Stimulated activated CD4-positive, alpha-beta T cell treated with anti-CD3 and anti-CD28 coated beads, Interleukin-15, amount 100 ng/mL, for 48 hours (primary cell): ENCODE data around the gene MBD2.
A peak's percentile ranks its signal among the peaks of the same experiment; 100 is the strongest.
"Not testable (repeated sequence)": the region's sequence is repeated elsewhere in the genome, so short reads cannot be mapped to it uniquely, and the experiment has no call there.

Experiments
- DNase-seq, 2 donors: peaks; one replicate each; pipeline ENCODE4 v3.0.0-alpha.2; 2020; ENCODE audit warnings: low read depth in 2 of 2

The MBD2 gene, protein sequence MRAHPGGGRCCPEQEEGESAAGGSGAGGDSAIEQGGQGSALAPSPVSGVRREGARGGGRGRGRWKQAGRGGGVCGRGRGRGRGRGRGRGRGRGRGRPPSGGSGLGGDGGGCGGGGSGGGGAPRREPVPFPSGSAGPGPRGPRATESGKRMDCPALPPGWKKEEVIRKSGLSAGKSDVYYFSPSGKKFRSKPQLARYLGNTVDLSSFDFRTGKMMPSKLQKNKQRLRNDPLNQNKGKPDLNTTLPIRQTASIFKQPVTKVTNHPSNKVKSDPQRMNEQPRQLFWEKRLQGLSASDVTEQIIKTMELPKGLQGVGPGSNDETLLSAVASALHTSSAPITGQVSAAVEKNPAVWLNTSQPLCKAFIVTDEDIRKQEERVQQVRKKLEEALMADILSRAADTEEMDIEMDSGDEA

DNA sequence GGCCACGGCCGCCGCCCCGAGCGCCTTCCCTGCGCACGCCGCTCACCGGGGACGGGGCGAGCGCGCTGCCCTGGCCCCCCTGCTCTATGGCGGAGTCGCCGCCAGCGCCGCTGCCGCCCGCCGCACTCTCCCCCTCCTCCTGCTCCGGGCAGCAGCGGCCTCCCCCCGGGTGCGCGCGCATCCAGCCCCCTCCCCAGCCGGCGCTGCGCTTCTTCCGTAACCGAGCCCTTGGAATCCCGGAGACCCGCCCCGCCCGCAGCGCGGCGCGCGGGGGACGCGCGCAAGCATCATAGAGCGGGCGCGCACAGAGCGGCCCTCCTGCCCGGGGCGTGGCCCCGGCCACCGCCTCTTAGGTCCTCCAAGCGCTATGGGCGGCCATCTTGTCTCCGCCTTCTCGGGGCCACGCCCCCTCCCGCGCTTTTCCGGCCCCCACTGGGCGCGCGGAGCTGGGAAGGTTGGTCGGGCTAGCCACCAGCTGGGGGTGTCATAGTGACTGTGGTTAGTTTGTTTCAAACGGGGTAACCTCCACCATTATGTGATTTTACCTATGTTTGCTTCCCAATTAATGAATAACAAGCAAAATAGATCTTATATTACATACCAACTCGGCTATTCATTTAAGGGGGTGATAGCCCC is at the start of gene MBD2:
Gene MBD2 (minus strand): TSS at position 291 of the 636 bp plus-strand sequence. CDS start 110 bp downstream, at position 181.
- DNase-seq: peak; percentile 88 to 94

DNA sequence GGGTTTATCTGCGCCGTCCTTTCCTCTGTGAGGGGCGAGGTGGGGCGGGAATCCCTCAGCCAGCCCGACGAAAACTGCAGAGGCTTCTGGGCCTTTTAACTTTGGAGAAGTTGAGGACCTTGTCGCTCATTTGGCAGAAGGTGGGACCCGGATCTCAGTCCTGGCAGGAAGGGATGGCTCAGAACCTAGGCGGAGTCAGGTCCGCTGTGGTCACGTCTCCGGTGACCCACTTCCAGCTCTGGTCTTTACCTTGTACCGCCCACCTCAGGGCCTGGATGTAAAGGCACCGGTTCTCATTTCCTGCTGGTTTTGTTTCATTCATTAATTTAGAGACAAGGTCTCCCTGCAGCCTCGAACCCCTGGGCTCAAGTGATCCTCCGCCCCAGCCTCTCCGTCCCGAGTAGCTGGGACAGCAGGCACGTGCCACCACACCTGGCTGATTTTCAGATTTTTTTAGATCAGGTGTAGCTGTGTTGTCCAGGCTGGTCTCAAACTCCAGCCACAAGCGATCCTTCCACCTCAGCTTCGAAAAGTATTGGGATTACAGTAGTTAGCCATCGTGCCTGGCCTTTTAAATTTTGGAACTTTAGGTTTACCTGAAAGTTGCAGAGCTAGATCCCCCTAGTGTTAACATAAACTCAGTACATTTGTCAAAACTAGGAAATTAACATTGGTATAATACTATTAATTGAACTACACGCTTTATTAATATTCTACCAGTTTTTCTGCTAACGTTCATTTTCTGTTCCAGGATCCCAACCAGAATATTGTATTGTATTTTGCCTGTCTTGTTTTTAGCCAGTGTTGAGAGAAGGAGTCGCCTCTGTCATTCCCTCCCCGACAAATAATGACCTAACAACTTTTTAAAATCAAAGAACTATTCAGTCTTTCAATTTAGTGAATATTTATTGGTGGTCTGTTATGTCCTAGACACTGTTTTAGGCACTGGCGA is 45.7 kb upstream of the MBD2 start:
- peak; percentile 47 to 49 for DNase-seq

DNA sequence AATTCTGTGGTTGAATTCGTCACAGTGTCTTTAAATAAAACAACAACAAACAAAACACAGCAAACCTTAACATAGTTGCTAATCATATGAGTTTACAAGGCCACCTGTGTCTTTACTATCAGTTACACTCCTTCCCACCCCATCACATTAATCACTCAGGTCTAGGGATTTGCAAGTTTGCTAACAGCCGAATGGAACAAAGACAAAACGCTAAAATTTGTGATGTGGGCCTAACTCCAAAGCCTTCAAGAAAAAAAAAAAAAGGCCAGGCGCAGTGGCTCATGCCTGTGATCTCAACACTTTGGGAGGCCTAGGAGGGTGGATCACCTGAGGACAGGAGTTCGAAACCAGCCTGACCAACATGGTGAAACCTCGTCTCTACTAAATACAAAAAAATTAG is 44.3 kb upstream of the MBD2 start:
- DNase-seq: no peak

DNA sequence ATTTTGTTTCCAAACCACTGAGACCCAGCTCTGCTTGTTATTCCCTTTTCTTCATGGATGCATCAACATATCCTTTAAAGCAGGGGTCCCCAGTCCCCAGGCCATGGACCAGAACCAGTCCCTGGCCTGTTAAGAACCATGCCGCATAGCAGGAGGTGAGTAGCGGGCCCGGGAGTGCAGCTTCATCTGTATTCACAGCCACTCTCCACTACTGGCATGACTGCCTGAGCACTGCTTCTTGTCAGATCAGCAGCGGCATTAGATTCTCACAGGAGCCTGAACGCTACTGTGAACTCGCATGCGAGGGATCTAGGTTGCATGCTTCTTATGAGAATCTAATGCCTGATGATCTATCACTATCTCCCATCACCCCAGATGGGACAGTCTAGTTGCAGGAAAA is 43.2 kb upstream of the MBD2 start:
- no peak for DNase-seq

DNA sequence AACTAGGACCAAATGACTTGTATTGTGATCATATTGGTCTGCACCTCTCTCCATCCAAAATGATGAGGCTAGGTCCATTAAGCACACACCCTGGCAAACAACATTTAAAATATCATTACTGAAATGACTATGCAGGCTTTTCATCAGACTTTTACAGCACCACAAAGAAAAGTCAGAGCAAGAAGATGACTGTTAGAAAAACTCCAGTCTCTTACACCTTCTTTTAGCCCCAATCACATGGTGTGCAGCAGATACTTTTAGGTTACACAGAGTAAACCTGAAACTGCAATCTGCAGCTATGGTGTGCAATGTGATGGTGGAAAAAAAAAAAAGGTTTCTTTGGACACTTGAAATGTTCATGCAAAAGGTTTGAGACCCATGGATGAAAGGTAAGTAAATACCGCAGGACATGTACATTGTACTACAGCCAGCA is 39.5 kb upstream of the MBD2 start:
- no peak for DNase-seq

DNA sequence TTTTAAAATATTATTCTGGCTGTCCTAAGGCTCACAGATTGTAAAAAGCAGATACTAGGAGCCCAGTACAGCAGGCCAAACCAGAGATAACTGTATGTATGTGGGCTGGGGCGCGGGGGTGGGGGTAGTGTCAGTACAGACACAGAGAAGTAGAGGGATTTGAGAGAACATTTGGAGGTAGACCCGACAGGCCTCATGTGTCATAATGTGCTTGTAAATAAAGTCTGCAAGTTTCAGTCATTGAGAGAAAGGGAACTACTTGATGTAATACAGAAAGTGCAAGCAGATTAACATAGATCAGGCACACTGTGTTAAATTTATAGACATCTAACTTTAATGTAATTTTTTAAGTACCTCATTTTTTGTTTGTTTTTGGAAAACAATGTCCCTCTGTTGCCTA is 37.4 kb upstream of the MBD2 start:
- DNase-seq: peak; percentile 47 to 58

DNA sequence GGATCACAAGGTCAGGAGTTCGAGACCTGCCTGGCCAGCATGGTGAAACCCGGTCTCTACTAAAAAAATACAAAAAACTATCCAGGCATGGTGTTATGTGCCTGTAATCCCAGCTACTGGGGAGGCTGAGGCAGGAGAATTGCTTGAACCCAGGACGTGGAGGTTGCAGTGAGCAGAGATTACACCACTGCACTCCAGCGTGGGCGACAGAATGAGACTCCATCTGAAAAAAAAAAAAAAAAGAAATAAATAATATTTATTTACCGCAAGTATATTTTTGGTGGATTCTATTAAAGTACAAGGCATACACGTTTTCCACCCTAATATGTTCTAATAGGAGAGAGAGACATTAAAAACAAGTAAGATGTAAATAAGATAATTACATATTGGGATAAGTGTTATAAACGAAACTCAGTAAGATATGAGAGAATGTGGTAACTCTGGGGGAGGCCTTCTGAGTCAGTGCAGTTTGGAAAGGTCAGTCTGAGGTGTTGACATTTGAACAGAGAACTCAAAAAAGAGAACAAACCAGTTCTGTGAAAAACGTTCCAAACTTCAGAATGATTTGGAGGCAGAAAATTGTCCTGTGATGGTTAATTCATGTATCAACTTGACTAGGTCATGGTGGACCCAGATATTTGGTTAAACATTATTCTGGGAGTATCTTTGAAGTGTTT is 36.1 kb upstream of the MBD2 start:
- DNase-seq: no peak

DNA sequence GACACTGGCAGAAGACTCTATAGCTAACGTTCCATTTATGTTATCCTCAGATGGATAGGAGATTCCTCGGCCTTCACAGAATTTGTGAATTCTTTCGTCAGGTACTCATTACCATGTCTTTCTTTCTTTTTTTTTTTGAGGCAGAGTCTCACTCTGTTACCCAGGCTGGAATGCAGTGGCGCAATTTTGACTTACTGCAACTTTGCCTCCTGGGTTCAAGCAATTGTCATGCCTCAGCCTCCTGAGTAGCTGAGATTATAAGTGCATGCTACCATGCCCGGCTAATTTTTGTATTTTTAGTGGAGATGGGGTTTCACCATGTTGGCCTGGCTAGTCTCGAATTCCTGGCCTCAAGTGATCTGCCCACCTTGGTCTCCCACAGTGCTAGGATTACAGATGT is 33.3 kb upstream of the MBD2 start:
- DNase-seq: not testable (repeated sequence)

DNA sequence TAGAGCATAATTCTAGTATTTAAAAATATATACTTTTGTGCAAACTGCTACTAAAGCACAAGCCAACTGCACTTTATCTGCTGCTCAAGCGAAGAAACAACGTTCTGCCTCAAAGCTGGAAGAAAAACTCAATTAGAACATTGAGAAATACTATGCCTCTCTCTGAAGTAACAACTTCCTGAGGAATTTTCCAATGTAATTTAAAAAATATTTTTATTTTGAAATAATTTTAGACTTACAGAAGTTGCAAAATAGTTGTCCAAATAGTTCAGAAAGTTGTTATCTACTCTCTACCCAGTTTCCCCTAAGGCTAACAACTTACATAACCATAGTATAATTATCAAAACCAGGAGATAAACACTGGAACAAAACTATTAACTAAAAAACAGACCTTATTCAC is 32.5 kb upstream of the MBD2 start:
- no peak for DNase-seq

DNA sequence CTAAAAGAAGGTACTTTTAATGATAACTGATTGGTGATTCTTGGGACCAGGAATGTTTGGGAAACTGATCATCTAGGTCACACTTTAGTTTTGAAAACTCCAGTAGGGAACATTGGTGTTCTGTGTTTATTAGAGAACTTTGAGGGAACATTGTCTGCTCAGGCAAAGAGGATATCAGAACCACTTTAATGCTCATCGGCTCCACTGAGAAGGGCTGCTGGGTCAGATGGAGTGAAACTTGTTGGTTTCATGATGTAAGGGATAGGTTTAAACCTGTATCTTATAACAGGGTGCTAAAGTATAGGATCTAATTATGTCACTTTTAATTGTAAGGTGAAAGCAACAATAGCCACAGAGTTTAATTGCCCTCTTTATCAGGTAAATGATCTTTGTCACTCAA is 30.7 kb upstream of the MBD2 start:
- DNase-seq: no peak

DNA sequence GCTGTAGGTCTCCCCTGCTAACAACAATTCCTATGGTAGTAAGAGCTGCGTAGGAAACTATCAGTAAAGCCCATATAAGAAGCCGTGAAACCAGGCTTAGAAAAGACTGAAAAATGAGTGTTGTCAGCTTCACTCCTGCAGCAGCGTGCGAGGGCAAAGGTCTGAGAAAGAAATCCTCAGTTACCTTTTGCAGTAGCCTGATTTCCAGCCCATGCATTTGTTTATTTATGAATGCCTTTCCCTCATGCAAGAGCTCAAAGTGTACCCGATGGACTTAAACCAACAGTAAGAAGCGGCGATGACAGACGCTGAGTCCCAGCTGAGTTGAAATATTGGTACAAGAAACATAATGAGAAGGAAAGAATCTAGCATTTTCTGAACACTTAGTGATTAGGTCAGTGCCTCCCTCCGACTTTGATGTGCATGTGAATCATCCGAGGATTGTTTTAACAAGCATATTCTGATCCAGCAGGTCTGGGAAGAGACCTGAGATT is 29.8 kb upstream of the MBD2 start:
- no peak for DNase-seq

DNA sequence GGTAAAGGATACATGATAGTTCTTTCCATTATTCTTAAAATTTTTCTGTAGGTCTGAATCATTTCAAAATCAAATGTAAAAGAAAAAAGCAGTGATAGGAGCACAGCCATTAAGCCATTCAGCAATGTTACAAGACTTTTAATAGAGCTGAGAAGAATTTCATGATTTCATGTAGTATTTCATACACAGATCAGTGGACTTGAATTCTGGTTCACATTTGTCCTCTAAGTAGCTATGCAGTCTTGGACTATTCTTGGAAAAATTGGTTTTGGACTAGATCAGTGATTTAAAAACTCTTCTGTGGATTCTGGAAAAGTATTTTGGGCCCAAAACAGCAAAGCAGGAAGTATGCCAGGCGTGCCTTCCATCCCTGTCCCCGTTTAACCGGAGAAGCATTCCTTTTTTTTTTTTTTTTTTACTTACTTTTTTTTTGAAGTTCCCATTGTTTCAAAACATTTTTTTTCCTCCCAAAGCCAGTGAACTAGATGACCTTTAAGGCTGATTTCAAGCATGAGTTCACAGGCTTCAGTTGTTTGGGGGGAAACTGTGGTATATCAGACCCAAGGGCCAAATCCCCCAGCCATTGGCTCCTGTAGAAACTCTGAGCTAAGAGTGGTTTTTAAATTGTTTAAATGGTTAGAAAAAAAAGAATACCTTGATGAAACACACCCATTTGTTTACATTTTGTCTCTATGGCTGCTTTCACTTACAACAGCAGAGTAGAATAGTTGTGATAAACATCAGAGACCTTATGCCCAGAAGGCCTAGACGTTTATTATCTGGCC is 27.3 kb upstream of the MBD2 start:
- no peak for DNase-seq

DNA sequence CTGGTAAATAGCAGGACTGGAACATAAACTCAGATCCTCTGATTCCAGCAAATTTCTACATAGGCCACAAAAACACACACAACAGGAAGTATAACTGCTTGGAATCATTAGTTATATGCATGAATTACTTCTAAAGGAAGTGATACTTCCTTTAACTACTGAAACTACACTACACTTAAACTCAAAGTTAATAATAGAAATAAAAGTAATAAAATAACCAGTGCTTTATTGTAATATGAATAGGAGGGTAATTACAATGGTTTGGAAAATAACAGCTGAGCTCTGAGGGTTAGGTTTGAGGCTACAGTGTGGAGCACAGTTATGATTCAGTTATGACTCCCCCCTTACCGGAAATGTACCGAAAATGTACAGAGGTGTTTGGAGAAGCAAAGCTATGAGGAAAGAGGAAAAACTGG is 26.4 kb upstream of the MBD2 start:
- no peak for DNase-seq

DNA sequence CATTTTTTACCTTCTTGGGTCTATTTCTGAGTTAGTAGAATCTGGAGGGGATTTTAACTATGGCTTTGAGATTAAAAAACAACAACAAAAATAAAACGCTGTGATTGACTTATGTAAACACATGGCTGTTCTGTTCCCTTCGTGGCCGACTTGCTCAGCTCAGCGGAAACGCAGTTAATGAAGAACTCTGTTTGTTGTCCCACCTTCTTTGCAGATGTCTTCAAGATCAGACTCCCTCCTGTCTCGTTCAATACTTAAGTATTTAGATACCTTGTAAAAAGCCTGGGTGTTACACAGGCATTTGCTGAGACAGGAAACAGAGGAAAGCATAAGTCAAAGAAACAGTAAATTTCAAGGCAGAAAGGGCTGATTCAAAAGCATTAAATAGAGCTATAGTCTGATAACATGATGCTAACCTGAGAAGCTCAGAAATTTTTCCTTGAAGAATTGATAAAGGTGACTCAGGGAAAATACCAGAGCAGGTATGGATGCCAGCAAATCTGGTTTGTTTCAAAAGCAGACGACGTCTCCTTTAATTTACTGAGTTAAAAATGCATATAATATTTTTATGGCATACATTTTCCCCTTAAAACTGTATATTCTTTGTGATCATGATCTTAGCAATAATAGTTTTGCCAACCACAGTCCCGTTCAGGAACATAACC is 23.2 kb upstream of the MBD2 start:
- DNase-seq: no peak

DNA sequence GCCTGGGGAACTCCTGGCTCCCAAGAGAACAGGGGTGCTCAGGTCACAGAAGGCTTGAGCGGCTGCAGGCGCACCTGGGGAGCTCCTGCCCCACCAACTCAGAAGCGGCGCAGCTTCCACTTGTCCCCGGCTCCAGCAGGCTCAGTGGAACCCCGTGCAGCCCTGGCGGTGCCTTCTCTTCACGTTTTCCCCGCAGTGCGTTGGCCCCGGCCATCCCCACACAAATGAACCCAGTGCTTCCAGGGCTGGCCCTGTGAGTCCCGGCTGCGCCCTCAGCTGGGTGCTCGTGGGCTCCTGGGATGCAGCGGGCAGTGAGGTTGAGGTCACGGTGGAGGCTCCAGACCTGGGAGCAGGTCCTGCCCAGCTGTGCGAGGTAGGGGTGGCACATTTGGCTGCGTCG is 17.9 kb upstream of the MBD2 start:
- DNase-seq: no peak

DNA sequence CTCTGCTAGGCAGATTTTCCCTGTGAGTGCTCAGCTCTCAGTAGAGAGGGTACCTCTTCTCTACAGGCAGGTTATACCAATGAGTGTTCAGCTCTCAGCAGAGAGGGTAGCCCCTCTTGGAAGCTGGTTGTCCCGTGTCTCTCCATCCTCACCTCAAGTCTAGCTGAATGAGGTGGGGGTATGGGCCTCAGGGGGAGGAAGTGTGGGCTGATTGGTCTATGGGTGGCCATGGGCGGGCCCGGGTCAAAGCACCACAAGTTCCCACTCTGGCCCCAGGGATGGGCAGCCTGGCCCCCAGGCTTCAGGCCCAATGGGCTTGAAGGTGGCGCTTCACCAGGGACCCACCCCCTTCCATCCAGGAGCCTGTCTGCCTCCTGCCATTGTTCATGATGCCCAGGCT is 17.0 kb upstream of the MBD2 start:
- DNase-seq: no peak

DNA sequence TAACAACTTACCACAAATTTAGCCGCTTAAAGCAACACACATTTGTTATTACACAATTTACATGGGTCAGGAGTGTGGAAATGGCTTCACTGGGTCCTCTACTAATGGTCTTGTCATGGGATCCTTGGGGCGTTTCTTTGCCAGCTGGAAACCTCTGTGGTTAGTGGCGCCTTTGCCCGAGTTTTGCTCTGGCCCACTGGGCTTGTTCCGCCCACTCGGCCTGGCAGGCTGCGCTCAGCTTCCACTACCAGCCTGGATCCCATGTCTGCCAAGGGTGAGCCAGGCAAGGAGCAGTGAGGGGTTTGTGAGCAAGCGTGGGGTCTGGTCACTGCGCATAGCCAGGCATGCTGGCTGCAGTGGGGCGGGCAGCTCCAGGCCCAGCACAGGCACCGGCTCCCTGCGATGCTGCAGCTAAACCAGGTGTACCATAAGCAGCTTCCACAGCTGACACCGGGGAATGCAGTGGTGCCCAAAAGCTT is 16.2 kb upstream of the MBD2 start:
- no peak for DNase-seq

DNA sequence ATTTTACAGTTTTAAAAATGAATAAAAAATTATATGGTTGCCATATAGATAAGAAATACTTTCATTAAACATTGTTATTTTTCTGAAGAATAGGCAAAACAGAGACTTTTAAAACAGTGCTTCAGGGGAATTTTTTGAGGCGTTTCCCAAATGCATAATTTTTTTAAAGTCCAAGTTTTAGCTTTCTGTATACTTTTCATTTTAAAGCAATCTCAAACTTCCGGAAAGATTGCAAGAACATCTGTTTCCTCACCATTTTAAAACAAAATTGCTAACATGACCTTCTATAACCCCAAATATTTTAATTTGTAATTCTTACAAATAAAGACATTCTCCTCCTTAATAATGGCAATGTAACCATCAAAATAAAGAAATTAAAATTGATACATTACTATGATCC is 15.1 kb upstream of the MBD2 start:
- no peak for DNase-seq

DNA sequence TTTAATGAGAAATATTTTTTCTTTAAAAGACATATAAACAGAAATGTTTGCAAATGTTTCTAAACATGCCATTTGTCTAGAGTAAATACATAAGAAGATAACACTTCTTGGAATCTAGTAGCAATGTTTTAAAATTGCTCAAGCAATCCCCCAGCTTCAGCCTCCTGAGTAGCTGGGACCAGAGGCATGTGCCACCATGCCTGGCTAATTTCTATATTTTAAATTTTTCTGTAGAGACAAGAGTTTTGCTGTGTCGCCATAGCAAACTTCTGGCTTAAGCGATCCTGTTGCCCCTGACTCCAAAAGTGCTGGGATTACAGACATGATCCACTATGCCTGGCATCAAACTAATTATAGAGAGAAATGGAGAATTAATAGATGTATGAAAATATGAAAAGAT is 14.6 kb upstream of the MBD2 start:
- no peak for DNase-seq
